Measurements from ENCODE around the gene TUBB.
A peak's percentile ranks its signal among the peaks of the same experiment; 100 is the strongest.

The TUBB gene

GRCh38 chr6:30719791-30720737, at the start of gene TUBB:
Gene TUBB, plus strand, starts transcription at chr6:30720352. Its CDS starts 155 bp downstream, at chr6:30720507.
- TF ChIP-seq ZNF274 (IDR thresholded peaks at IDR 0.05; ENCODE audit: low read depth, low read length) = no peak
- H3K4me3 ChIP-seq (ENCODE audit: low read length) = peak within 1 kb of the TSS; percentile 95

GRCh38 chr6:30670760-30671527, 49.2 kb upstream of the TUBB start:
- H3K4me3 ChIP-seq (ENCODE audit: low read length) = no peak overlapping the region
- no peak for TF ChIP-seq ZNF274 (IDR thresholded peaks at IDR 0.05; ENCODE audit: low read depth, low read length)

GRCh38 chr6:30672445-30673253, 47.5 kb upstream of the TUBB start, which contains the start of gene DHX16:
Gene DHX16, minus strand, starts transcription at chr6:30673006. Its CDS starts 165 bp downstream, at chr6:30672841.
- TF ChIP-seq ZNF274 (IDR thresholded peaks at IDR 0.05; ENCODE audit: low read depth, low read length) = no peak
- peak within 1 kb of the TSS; percentile 95 for H3K4me3 ChIP-seq (ENCODE audit: low read length)

- no peak for TF ChIP-seq ZNF274 (IDR thresholded peaks at IDR 0.05; ENCODE audit: low read depth, low read length)
- no peak overlapping the region for H3K4me3 ChIP-seq (ENCODE audit: low read length)
These were observed 43.4 kb upstream of the TUBB start for GRCh38 chr6:30676660-30677285.

GRCh38 chr6:30678964-30679726, 41.0 kb upstream of the TUBB start:
- TF ChIP-seq ZNF274 (IDR thresholded peaks at IDR 0.05; ENCODE audit: low read depth, low read length) = no peak
- H3K4me3 ChIP-seq (ENCODE audit: low read length) = peak overlapping the region; percentile 54; the same call in 1 of the 2 replicates

GRCh38 chr6:30679765-30680535, 40.2 kb upstream of the TUBB start:
- TF ChIP-seq ZNF274 (IDR thresholded peaks at IDR 0.05; ENCODE audit: low read depth, low read length) = no peak
- H3K4me3 ChIP-seq (ENCODE audit: low read length) = peak overlapping the region; percentile 54; the same call in 1 of the 2 replicates

- H3K4me3 ChIP-seq (ENCODE audit: low read length) = peak overlapping the region; percentile 94; the same call in 1 of the 2 replicates
- no peak for TF ChIP-seq ZNF274 (IDR thresholded peaks at IDR 0.05; ENCODE audit: low read depth, low read length)
These were observed 38.4 kb upstream of the TUBB start for GRCh38 chr6:30681766-30682142.

GRCh38 chr6:30682143-30683117, 37.7 kb upstream of the TUBB start:
- peak overlapping the region; percentile 94 for H3K4me3 ChIP-seq (ENCODE audit: low read length)
- no peak for TF ChIP-seq ZNF274 (IDR thresholded peaks at IDR 0.05; ENCODE audit: low read depth, low read length)

GRCh38 chr6:30683183-30683979, 36.8 kb upstream of the TUBB start:
- TF ChIP-seq ZNF274 (IDR thresholded peaks at IDR 0.05; ENCODE audit: low read depth, low read length) = no peak
- peak overlapping the region; percentile 94 for H3K4me3 ChIP-seq (ENCODE audit: low read length)

- peak overlapping the region; percentile 94 for H3K4me3 ChIP-seq (ENCODE audit: low read length)
- no peak for TF ChIP-seq ZNF274 (IDR thresholded peaks at IDR 0.05; ENCODE audit: low read depth, low read length)
These were observed 36.2 kb upstream of the TUBB start for GRCh38 chr6:30683980-30684338.

Measured in GM08714 (cell line).